HEK293 (cell line): ENCODE data around the gene FBXO2.

Experiments
- CTCF ChIA-PET: fragments of 350-600 bp; formaldehyde crosslinking; extraction: SDS; loops from one replicate; lab custom pipeline; 2021; ENCODE audit warnings: antibody characterized with exemption; lab: Yijun Ruan, JAX
- POLR2A ChIA-PET: fragments of 300-600 bp; formaldehyde crosslinking; extraction: SDS; loops from one replicate; lab custom pipeline; 2020; ENCODE audit warnings: antibody characterized with exemption, inconsistent platforms; lab: Yijun Ruan, JAX
- H3K27ac ChIP-seq: fragments of 200-500 bp; sonication (Bioruptor generic); 2 replicates; pipeline ENCODE4 v1.5.1; 2014; ENCODE audit warnings: low read depth, low read length, control low read depth, inconsistent platforms; ENCODE audit errors: extremely low read depth
- H3K36me3 ChIP-seq, 2 experiments: fragments of 200-500 bp in 1 of 2; sonication (Bioruptor generic) in 1 of 2; 1 replicate in 1 of 2; 2 replicates in 1 of 2; pipeline ENCODE4 v1.5.1; 2014 to 2017; ENCODE audit warnings: inconsistent platforms in 2 of 2, low read length in 2 of 2; ENCODE audit not compliant: control insufficient read depth in 2 of 2, insufficient read depth in 1 of 2
- H3K4me1 ChIP-seq: fragments of 200-500 bp; sonication (Bioruptor generic); 2 replicates; pipeline ENCODE4 v1.5.1; 2014; ENCODE audit warnings: mild to moderate bottlenecking, low read length, inconsistent platforms; ENCODE audit not compliant: control insufficient read depth, insufficient read depth
- H3K4me3 ChIP-seq: 2 replicates; pipeline ENCODE4 v1.5.1; 2011; ENCODE audit warnings: low read depth, mild to moderate bottlenecking, control low read depth, low read length, moderate library complexity
- H3K9me3 ChIP-seq: fragments of 200-500 bp; sonication (Bioruptor generic); 2 replicates; pipeline ENCODE4 v1.5.1; 2014; ENCODE audit warnings: low read depth, low read length, inconsistent platforms; ENCODE audit not compliant: control insufficient read depth, insufficient read depth
- EGR2 ChIP-seq: fragments of 450-650 bp; formaldehyde crosslinking; IDR thresholded peaks from 2 replicates; pipeline ENCODE4 v1.5.1; 2016; ENCODE audit warnings: low read depth, missing biosample characterization, missing genetic modification characterization
- GLIS1 ChIP-seq: fragments of 450-650 bp; formaldehyde crosslinking; IDR thresholded peaks from 2 replicates; pipeline ENCODE4 v1.5.1; 2016; ENCODE audit warnings: missing biosample characterization, missing genetic modification characterization
- SP2 ChIP-seq: fragments of 450-650 bp; formaldehyde crosslinking; IDR thresholded peaks from 2 replicates; pipeline ENCODE4 v1.5.1; 2016; ENCODE audit warnings: missing biosample characterization, missing genetic modification characterization
- ZBTB1 ChIP-seq: fragments of 450-650 bp; formaldehyde crosslinking; IDR thresholded peaks from 2 replicates; pipeline ENCODE4 v1.5.1; 2016; ENCODE audit warnings: missing biosample characterization, missing genetic modification characterization
- ZFHX2 ChIP-seq: fragments of 450-650 bp; formaldehyde crosslinking; conservative IDR thresholded peaks from 2 replicates; pipeline ENCODE4 v1.5.1; 2016; ENCODE audit warnings: missing biosample characterization, missing genetic modification characterization
- ZNF112 ChIP-seq: fragments of 450-650 bp; formaldehyde crosslinking; IDR thresholded peaks from 2 replicates; pipeline ENCODE4 v1.5.0; 2017; ENCODE audit warnings: missing biosample characterization, missing genetic modification characterization
- ZNF2 ChIP-seq: fragments of 450-650 bp; formaldehyde crosslinking; IDR thresholded peaks from 2 replicates; pipeline ENCODE4 v1.5.1; 2016; ENCODE audit warnings: missing biosample characterization, missing genetic modification characterization
- ZNF214 ChIP-seq: fragments of 450-650 bp; formaldehyde crosslinking; IDR thresholded peaks from 2 replicates; pipeline ENCODE4 v1.5.1; 2017; ENCODE audit warnings: missing biosample characterization, mild to moderate bottlenecking, missing genetic modification characterization, borderline replicate concordance
- ZNF292 ChIP-seq: fragments of 450-650 bp; formaldehyde crosslinking; IDR thresholded peaks from 2 replicates; pipeline ENCODE4 v1.5.1; 2016; ENCODE audit warnings: low read depth, missing biosample characterization, missing genetic modification characterization, borderline replicate concordance
- ZNF404 ChIP-seq: fragments of 450-650 bp; formaldehyde crosslinking; IDR thresholded peaks from 2 replicates; pipeline ENCODE4 v1.5.1; 2017; ENCODE audit warnings: missing biosample characterization, missing genetic modification characterization
- ZNF416 ChIP-seq: fragments of 450-650 bp; formaldehyde crosslinking; IDR thresholded peaks from 2 replicates; pipeline ENCODE4 v1.5.1; 2016; ENCODE audit warnings: missing biosample characterization, missing genetic modification characterization
- ZNF561 ChIP-seq: fragments of 450-650 bp; IDR thresholded peaks from 2 replicates; pipeline ENCODE4 v1.5.1; 2018; ENCODE audit warnings: missing biosample characterization, missing genetic modification characterization, borderline replicate concordance
- ZNF624 ChIP-seq: fragments of 450-650 bp; formaldehyde crosslinking; IDR thresholded peaks from 2 replicates; pipeline ENCODE4 v1.5.1; 2017; ENCODE audit warnings: missing biosample characterization, missing genetic modification characterization
- ZNF654 ChIP-seq: fragments of 450-650 bp; formaldehyde crosslinking; IDR thresholded peaks from 2 replicates; pipeline ENCODE4 v1.5.1; 2016; ENCODE audit warnings: low read depth, missing biosample characterization, missing genetic modification characterization
- ZNF791 ChIP-seq: fragments of 450-650 bp; formaldehyde crosslinking; IDR thresholded peaks from 2 replicates; pipeline ENCODE4 v1.5.1; 2016; ENCODE audit warnings: missing biosample characterization, missing genetic modification characterization
- TF ChIP-seq, protein P1 (sequence below): fragments of 450-650 bp; formaldehyde crosslinking; IDR thresholded peaks from 2 replicates; pipeline ENCODE4 v1.5.1; 2017; ENCODE audit warnings: missing biosample characterization, missing genetic modification characterization
- TF ChIP-seq, protein P2 (sequence below): fragments of 450-650 bp; formaldehyde crosslinking; IDR thresholded peaks from 2 replicates; pipeline ENCODE4 v1.5.1; 2016; ENCODE audit warnings: missing biosample characterization, missing genetic modification characterization

FBXO2 gene

DNA sequence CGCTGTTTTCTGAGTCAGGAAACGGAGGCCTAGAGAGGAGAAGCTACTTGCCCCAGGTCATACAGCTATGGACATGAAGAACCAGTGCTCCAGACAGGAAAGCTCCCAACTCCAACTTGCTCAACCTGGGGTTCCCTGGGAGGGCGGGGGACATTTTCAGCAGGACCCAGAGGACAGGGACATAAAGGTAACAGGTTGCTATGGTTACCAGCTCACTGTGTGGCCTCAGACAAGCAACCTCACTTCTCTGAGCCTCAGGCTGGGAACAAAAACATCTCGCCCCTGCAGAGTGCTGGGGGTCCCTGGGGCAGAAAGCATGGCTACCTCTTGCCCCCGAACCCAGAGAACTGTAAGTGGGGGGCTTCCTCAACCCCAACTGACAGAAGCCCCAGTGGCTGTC, 16.1 kb downstream of the FBXO2 start (continued):
- TF ChIP-seq ZNF404 (tag by site-specific recombination) (no peak), ZNF112 (tag by site-specific recombination) (no peak), SP2 (no peak)
- TF ChIP-seq, protein P1, sequence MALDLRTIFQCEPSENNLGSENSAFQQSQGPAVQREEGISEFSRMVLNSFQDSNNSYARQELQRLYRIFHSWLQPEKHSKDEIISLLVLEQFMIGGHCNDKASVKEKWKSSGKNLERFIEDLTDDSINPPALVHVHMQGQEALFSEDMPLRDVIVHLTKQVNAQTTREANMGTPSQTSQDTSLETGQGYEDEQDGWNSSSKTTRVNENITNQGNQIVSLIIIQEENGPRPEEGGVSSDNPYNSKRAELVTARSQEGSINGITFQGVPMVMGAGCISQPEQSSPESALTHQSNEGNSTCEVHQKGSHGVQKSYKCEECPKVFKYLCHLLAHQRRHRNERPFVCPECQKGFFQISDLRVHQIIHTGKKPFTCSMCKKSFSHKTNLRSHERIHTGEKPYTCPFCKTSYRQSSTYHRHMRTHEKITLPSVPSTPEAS (tag by site-specific recombination), result no peak

DNA sequence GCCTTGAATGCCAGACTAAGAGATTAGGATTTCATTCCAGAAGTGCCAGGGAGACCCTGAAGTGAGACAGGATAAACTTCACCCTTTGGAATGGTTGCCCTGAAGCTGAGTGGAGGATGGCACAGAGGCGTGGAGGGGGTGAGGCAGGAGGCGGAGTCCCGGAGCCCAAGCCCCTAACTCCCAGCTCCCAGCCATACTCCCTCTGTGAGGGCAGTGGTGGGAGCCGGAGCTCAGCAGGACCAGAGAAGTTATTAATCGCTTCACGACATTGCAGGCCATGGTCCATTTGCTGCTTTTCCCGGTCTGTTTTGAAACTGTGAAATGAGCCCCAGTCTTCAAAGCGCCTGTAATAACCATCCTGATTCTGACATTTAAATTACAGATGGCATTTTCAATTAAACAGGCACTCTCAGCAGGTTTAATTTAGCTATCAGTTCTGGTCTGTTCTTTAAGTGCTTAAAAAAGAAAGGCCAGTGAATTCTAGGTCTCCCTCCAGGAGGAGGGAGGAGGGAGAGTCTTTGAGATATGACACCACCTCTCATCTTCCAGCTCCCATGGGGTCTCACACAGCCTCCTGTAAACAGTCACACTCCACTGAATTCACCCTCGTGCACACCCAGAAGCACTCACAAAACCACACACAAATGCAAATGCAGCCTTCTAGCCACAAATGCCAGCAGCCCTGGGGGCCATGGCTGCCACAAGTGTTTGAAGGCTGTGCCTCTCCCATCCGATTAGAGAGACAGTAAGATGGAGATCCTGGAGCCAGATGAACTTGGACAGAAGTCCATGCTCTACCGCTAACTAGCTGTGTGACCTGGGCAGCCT, 19.6 kb downstream of the FBXO2 start:
- TF ChIP-seq GLIS1 (tag by site-specific recombination) (peak; percentile 28; the same call in 1 of the 2 replicates), ZNF2 (tag by site-specific recombination) (no peak)
- no peak overlapping the region for H3K4me3 ChIP-seq
- ChIA-PET CTCF (interaction anchor here (0.5 to 3.2 kb wide), 8 partner anchors 8 to 599 kb away, joined by 3 to 23 read pairs (median 4); no protein-coding TSS in a partner anchor), POLR2A (no interaction called here)
- no peaks in the 10 kb centered on the region for H3K36me3 ChIP-seq
- H3K4me1 ChIP-seq, result no peaks in the 10 kb centered on the region
- H3K27ac ChIP-seq, result no peak overlapping the region
- H3K9me3 ChIP-seq, result no peaks in the 10 kb centered on the region

DNA sequence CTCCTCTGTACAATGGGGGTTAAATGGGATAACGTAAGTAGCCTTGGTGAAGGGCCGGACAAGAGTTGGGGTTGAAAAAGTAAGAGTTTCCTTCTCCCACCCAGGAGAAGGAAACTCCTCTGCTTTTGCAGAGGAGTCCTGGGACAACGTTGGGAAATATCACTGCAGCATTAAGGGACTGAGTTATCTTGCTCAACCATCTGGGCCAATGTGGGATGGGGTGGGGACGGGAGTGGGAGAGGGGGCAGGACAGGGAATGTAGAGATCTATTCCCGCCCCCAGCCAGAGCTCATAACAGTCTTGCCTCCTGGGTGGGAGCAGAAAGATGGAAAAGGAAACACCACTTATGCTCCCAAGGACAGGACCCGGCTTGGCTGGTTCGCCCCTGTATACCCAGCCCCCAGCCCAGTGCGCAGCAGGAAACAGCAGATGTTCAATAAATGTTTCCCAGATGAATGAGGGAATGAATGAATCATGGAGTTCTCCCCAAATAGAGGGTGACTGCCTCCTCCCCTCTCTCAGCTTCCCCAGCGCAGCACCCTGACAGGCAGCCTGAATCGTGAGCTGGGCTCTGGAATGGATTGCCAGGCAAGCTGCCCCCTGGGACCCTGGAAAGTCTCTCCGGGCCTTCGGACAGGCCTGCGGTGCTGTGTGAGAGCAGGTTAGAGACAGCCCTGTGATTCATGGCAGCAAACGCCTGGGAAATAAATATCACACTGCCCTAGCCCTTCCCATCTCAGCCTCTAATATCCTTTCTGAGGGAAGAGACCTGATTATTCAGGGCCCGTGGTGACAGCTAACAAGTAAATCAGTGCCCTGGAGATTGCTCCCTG, 24.8 kb downstream of the FBXO2 start:
- no peaks in the 10 kb centered on the region for H3K9me3 ChIP-seq
- no peak overlapping the region for H3K4me3 ChIP-seq
- ChIA-PET POLR2A (no interaction called here), CTCF (interaction anchor here (1.0 kb wide), 1 partner anchor 16 kb away, joined by 4 read pairs; no protein-coding TSS in a partner anchor)
- H3K4me1 ChIP-seq, result no peaks in the 10 kb centered on the region
- no peaks in the 10 kb centered on the region for H3K36me3 ChIP-seq
- TF ChIP-seq ZNF214 (tag by site-specific recombination) (no peak), ZNF292 (tag by site-specific recombination) (no peak), EGR2 (tag by site-specific recombination) (peak; percentile 68; the same call in 1 of the 2 replicates), ZNF654 (tag by site-specific recombination) (no peak), ZNF624 (tag by site-specific recombination) (no peak), ZFHX2 (tag by site-specific recombination) (peak; percentile 46; the same call in 1 of the 2 replicates), ZNF561 (tag by site-specific recombination) (no peak), ZNF791 (tag by site-specific recombination) (no peak)
- no peak overlapping the region for H3K27ac ChIP-seq

DNA sequence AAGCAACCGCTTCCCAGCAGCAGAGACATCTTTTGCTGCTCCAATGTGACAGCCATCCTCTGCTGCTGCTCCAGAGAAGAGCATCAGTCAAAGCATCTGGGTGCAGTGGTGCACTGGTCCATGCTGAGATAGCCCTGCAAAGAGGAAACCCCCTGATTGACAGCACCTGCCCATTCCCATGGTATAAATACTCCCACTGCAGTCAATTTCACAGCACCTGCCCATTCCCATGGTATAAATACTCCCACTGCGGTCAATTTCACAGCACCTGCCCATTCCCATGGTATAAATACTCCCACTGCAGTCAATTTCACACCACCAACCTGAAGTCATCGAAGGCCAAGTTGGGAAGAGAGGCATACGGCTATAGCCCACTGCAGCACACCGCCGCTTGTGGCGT, 25.5 kb downstream of the FBXO2 start:
- Histone ChIP-seq H3K4me1 (no peaks in the 10 kb centered on the region), H3K9me3 (no peaks in the 10 kb centered on the region), H3K4me3 (no peak overlapping the region), H3K36me3 (no peaks in the 10 kb centered on the region), H3K27ac (no peak overlapping the region)
- CTCF ChIA-PET, result interaction anchor here (1.4 kb wide), 1 partner anchor 17 kb away, joined by 5 read pairs; no protein-coding TSS in a partner anchor
- POLR2A ChIA-PET, result interaction anchor here (0.7 kb wide), 1 partner anchor 95 kb away, joined by 3 read pairs; no protein-coding TSS in a partner anchor
- TF ChIP-seq, protein P2, sequence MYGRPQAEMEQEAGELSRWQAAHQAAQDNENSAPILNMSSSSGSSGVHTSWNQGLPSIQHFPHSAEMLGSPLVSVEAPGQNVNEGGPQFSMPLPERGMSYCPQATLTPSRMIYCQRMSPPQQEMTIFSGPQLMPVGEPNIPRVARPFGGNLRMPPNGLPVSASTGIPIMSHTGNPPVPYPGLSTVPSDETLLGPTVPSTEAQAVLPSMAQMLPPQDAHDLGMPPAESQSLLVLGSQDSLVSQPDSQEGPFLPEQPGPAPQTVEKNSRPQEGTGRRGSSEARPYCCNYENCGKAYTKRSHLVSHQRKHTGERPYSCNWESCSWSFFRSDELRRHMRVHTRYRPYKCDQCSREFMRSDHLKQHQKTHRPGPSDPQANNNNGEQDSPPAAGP (tag by site-specific recombination), result no peak
- peak; percentile 98 for TF ChIP-seq ZNF112 (tag by site-specific recombination)
- TF ChIP-seq ZBTB1 (tag by site-specific recombination), result no peak
- TF ChIP-seq ZNF416 (tag by site-specific recombination), result no peak
